GM19099 (cell line): ENCODE measurements around the gene MAST4.

ENCODE experiments used
- POLR2A ChIP-seq: IDR thresholded peaks from 3 replicates; pipeline ENCODE4 v1.6.1; 2011; ENCODE audit warnings: low read depth; ENCODE audit not compliant: insufficient read length; ENCODE audit errors: extremely low read depth

MAST4 gene

DNA sequence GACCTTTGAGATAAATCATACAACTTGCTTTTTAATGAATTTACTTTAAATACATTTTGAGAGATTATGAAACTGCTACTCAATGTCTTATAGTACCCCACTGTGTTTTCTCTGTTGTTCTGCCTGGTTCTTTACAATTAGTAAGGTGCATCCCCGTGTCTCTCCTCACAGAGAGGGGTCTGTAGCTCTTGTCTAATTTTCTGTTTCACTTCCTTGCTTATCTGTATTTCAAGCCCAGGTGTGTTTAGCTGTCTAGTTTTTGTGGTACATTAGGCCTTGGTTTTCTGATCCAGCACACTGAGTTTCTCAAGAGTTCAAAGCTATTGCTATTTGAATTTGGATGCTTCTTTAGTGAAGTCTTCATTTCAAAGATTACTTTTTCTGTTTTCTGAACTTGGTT lies 105.1 kb downstream of the MAST4 start:
- TF ChIP-seq POLR2A = no peak

GRCh38 chr5:66702426-66702825 lies 106.2 kb downstream of the MAST4 start:
- TF ChIP-seq POLR2A = no peak

DNA sequence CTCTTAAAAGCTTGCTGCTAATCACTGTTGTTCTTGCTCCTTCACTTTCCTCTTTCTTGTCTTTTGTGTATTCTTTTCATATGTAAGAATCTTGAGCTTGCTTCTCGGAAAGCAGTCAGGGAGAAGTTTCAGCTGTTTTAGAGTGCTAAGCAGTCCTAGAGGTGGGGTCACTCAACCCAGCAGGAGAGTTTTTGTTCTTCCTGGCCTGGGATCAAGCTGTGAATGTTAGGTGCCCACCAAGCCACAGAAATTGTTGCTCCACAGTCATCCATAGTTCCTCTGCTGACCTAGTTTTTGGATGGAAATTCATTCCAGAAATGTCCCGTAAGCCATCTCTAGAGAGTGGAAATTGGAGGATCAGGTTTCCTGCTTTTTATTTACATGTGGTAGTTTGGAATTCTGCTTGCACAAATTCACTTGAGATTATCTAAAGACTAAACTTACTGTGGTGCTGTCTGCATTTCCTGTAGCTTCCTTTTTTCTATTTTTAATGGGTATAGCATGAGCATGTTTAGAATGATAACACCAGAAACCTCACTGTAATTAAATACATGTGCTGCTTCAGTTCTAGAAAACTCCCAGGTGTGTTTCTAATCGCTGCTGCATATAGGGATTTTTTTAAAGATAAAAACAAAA lies 108.7 kb downstream of the MAST4 start:
- no peak for TF ChIP-seq POLR2A

DNA sequence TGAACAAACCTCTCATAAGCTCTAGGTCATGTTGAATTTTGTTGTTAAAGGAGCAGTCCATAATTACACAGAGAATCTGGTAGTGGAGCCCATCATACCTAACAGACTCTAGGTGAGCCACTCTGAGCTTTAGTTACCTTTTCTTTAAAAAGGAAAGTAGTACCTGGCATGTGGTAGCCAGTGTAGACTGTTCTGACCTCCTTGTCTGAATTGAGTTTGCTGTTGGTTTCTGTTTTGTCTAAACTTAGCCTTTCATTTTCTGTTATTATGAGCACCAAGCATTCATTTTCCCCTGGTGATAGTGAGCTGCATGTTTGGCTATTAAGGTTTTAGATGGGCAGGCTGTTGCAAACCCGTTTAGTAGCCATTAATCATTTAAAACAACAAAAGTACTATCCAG lies 112.2 kb downstream of the MAST4 start:
- no peak for TF ChIP-seq POLR2A

GRCh38 chr5:66710557-66711088 lies 114.4 kb downstream of the MAST4 start:
- no peak for TF ChIP-seq POLR2A

DNA sequence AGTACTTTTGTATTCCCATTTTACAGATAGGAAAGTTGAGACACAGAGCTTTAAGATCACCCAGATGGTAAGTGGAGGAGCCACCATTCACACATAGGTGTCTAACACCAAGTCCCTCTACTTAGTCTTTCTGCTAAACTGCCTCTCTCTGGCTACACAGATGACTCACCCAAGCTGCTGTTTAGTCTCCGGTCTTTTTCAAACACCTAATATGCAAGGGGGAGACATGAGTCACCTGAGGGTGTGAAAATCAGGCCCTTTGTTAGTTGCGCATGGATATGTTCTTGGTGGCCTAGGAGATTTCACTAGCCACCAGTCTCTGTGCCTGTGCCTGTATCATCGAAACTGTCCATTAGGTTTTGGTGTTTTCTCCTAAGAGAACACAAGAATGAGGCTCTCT lies 117.8 kb downstream of the MAST4 start:
- no peak for TF ChIP-seq POLR2A

DNA sequence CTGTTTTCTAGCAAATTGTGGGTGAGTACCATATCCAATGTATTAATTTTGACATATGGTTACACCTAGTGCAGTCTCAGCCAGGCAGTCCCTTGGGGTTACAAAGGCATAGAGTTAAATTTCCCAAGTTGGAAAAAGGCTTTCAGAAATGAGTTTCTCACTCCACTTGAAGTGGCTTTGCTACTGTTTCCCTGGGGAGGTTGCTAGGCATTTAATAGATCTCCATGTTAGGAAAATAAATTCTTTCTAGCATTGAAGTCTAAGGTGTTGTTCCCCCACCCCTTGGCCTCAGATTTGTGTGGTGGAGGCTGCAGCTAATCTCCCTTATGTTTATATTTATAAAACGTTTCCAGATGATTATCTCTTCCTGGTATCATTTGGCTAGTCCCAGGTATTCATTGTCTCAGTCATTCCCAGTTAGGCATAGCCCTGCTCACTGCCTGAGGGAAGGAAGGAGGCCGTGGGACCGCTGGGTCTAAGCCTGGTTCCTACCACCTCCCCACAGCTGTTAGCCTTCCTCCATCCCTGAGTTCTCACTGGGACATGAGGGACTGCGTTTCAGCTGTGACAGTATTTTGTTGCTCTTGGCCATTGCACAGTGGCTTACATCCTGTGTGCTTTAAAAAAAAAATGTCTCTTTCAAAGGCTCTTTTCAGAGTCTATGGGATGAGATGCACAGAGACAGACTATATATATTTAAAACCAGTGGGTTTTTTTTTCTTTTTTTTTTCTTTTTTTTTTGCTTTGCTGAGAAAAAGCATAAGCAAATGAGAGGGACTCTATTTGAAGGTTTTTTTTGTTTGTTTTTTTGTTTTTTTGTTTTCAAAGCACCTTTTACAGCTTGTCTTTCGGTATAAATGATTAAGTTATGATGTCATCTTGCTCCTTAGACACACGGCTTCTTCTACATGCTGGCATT lies 121.5 kb downstream of the MAST4 start:
- TF ChIP-seq POLR2A = no peak

DNA sequence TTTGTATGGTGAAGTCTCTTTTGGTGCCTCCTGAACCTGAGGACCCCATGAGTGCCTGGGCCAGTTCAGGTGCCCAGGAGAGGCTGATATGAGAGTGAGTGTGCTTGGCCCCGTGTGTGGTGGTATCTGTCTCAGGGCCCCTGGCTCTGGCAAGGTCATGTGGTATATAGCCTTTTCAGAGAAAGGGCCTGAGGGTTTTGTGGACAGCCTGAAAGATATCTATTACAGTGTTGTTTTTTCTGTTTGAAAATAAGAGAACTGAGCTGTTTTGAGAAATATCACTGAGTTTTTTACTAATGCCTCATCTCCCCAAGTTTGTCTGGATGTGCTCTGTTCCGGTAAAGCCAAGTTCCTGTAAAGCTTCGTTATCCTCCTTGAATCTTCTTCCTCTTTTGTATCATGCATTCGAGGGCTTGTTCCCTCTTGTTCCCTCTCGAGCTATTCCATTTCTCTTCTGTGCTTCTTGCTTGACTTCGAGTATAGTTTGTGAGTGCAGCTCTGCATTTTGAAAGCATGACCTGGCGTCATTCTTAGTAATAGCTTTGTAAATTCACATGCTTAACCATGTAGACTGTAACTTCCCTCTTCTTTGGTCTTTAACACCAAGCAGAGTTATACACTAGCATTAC lies 122.3 kb downstream of the MAST4 start:
- TF ChIP-seq POLR2A = no peak

GRCh38 chr5:66720780-66721179 lies 124.6 kb downstream of the MAST4 start:
- TF ChIP-seq POLR2A = no peak

GRCh38 chr5:66722686-66723085 lies 126.5 kb downstream of the MAST4 start:
- no peak for TF ChIP-seq POLR2A

DNA sequence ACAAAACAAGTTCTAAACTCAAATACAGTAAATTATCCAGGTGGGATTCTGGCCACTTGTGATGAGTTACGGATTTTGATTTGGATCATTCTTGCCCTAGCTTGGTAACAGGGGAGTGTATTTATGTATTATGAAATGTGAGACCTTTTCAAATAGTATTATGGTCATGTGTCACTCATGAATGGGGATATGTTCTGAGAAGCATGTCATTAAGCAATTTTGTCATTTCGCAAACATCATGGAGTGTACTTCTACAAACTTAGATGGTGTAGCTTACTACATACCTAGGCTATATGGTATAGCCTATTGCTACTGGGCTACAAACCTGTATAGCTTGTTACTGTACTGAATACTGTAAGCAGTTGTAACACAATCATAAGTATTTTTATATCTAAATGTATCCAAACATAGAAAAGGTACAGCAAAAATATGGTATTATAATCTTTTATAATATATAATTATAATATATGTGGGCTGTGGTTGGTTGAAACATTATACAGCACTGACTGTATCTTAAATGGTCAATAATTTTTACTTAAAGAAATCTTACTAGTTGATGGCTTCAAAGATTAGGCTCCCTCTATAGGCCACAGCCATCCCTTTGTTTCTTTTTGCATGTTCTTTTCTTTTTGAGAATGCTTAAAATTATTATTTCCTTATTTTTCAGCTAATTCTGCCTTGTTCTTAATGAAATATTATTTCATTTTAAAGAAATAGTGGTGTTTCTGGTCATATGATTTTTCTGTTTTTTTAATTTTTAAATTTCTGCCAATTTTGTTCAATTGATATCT lies 128.4 kb downstream of the MAST4 start:
- TF ChIP-seq POLR2A = no peak

- no peak for TF ChIP-seq POLR2A
These were observed 131.4 kb downstream of the MAST4 start for GRCh38 chr5:66727630-66728029.

GRCh38 chr5:66728049-66728448 lies 131.9 kb downstream of the MAST4 start:
- no peak for TF ChIP-seq POLR2A

GRCh38 chr5:66737096-66737495 lies 140.9 kb downstream of the MAST4 start:
- no peak for TF ChIP-seq POLR2A

DNA sequence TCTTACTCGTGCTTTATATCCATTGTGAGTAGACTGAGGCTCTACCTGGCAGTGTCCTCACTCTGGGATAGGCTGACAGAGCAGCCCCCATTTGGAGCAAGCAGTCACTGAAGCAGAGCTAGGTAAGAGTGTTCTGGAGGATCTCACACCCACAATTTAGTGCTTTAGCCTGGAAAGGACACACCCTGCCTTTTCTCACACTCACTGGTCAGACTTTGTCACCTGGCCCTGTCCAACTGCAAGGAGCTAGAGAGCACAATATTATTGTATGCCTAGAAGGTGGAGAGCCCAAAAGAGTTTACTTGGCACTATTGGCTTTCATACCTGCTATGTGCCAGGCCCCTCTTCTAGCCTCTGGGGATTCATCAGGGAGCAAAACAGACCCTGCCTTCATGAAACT lies 141.9 kb downstream of the MAST4 start:
- no peak for TF ChIP-seq POLR2A
